GM21576 (cell line): Measurements from ENCODE around the gene CXCR1.
"Not testable (repeated sequence)": the region's sequence is repeated elsewhere in the genome, so short reads cannot be mapped to it uniquely, and the experiment has no call there.

Experiments used
- ATAC-seq: cut with Tn5 transposase; IDR thresholded peaks from one replicate; pipeline ENCODE4 v1.9.1; 2021; ENCODE audit warnings: mild to moderate bottlenecking, moderate library complexity; ENCODE audit not compliant: unreplicated experiment

Gene CXCR1

DNA sequence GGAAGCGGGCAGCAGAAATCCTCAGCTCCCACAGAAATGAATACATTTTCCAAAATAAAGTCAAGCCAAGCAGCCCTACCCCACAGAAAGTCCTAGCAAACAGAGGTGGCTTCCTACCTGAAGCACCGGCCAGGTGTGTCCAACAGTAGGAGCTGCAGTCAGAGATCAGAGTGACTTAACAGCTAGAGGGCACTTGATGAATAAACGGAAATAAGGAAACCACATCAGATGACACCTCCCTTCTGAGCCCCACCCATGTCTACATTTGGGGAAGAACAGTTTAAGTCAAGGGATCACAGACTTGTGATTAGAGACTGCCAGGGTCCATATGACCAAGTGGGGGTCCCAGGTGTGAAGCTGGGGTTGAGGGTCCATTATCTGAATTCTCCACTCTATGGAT lies at the start of gene CXCR1:
Gene CXCR1 (minus strand): TSS at position 172 of the 400 bp plus-strand sequence. CDS start 1,751 bp downstream, outside the sequence.
- no peak for ATAC-seq

DNA sequence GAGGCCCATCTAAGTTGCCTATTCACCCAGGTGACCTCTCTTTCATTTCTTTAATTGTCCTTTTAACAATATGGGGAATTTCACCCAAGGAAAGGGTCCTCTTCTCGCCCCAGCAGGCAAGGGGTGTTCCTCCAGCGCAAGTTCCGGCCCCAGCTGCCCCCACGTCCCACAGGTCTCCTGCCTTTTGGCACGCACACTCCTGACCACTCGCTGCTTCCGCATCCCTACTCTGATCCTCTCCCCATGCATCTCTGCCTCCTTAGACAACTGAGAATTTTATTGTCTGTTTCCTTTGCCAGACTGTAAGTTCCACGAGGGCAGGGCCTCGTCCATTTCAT lies 49.5 kb upstream of the CXCR1 start:
- no peak for ATAC-seq

DNA sequence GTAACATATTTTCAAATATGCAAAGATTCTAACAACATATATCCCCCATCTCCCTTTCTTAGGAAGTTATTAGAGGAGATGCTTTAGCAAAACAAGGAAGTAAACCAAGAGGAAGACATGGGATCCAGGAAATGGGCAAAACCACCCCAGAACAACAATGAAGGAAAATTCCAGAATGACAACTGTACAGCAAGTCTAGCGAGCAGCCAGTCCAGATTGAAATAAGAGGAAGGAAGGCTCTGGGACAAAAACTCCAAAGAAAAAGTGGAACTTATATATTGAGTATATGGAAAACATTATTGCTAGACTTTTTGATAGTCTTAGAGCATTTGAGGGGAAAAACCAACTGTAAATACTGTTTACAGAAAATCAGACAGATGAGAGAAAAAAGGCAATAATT lies 47.4 kb upstream of the CXCR1 start:
- ATAC-seq = no peak

DNA sequence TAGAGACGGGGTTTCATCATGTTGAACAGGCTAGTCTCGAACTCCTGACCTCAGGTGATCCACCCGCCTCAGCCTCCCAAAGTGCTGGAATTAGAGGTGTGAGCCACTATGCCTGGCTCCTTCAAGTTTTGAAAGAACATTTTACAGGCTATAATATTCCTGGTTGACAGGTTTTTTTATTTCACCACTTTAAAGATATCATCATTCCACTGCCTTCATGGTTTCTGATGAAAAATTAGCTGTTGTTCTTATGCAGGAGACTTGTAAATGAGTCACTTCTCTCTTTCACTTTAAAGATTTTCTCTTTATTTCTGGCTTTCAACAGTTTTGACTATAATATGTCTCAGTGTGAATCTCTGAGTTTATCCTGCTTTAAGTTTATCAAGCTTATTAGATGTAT lies 42.3 kb upstream of the CXCR1 start:
- ATAC-seq = no peak

DNA sequence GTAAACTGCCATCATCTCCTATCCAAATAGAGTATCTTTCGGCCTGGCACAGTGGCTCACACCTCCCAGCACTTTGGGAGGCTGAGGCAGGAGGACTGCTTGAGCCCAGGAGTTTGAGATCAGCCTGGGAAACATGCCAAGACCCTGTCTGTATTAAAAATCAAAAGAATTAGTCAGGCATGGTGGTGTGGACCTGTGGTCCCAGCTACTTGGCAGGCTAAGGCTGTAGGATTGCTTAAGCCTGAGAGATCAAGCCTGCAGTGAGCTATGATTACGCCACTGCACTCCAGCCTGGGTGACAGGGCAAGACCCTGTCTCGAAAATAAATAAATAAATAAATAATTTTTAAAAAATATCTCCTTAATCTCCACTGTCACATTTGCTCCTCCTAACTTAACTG lies 35.5 kb upstream of the CXCR1 start:
- ATAC-seq = no peak

DNA sequence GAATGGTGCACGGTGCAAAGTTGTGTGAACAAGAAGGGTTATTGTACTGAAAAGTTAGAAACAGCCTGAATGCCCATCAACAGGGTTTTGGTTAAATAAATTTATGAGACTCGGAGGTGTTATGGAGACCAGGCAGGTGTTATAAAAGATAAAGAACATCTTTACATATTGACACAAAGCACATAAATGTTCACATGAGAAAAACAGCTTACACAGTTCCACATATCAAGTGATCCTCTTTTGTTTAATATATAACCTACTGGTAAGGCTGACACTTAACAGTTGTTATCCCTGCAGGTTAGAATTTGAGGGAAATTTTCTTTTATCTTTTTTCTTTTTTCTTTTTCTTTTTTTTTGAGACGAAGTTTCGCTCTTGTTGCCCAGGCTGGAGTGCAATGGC lies 30.2 kb upstream of the CXCR1 start:
- no peak for ATAC-seq

DNA sequence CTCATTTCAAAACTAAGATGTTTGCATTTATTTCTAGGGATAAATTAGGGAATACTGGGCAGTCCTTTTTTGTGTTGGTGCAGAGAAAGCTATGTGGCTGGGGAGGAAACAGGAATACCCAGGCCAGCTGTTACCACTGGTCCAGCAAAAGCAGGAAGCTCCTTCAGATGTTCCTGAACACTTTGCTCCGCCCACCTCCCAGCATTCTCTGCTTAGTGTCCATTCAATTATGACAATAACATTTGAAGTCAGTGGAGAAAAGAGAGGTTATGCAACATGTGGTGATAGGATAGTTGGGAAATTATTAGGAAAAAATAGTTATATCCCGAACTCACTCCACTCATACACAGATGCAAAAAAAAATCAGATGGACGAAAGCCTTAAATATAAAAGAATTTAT lies 28.1 kb upstream of the CXCR1 start:
- no peak for ATAC-seq

DNA sequence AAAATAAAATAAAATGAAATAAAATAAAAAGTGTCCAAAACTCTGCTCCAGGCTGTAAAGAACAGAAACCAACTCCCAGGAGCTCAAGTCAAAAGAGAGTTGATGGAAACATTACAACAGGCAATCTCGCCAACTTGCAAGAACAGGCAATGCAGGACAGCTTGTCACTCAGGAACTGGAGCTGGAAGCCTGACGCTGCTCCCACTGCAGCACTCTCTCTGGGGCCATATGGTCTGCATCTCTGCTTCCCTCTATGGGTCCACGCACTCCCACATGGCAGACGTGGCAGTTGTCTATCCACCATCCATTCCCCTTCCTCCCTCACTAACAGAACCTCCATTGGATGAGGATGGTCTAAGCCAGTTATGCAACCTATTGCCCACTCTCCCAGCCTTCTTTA lies 26.9 kb upstream of the CXCR1 start:
- no peak for ATAC-seq

DNA sequence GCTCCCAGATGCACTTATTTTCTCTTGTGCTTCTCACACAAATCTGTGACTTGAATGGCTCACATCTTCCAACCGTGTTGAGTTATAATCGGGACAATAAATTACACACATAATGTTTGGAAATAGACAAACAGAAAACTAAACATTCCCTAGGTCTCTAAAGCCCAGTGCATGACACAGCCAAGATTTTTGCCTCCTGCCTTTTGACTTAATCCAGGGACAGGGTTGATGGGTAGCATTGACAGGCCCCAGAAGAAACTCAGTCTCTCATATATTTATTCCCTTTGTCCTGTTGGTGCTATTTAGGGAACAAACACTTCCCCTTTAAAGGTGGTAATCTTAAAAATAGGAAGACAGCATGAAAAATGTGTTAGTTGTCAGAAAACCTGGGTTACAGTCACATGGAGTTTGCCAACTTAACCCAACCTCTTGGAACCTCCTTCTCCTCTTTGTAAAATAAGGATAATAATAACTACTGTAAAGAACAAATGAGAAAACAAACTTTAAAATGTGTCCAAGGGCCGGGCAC lies 26.2 kb upstream of the CXCR1 start:
- no peak for ATAC-seq

DNA sequence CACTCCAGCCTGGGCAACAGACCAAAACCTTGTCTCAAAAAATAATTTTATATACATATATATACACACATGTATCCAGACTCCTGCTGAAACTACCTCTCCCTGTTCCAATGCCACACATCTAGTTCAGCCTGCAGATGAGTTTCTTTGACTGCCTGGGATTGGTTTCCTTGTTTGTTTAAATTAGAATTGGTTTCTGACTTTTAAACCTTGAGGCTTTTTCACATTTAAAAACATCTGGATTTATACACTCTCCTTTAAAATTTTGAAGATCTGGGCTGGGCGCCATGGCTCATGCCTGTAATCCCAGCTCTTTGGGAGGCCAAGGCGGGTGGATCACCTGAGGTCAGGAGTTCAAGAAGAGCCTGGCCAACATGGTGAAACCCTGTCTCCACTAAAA lies 21.8 kb upstream of the CXCR1 start:
- no peak for ATAC-seq

DNA sequence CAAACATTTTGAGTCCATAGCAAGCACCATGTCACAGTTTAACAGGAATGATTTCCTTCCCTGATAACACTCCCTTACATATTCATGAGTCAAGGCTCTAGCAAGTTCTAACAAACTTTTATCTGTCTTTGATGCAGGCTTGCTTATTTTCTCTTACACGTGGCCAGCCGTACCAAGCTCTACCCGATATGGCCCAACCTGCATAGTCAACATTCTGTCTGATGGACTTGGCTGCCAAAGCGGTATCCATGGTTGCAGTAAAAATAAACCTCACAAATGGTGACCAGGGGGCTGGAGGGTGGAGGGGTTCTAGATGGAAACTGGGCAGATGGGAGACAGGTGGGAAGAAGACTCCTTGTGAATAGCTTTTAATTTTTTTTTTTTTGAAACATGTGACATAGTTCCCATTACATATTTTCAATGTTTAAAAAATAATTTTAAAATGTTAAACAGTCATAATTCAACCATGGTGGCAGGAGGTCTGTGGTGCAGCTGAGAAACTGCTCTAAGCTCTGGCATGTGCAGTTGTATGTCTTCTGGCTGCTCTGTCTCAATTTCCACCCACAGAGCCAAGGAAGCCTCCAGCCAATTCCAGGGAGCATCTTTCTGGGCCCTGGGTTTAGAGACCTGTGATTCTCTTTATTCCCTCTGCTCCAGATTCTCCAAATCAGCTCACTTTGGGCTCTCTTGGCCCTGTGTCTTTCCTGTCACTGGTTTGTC lies 20.7 kb upstream of the CXCR1 start:
- no peak for ATAC-seq

DNA sequence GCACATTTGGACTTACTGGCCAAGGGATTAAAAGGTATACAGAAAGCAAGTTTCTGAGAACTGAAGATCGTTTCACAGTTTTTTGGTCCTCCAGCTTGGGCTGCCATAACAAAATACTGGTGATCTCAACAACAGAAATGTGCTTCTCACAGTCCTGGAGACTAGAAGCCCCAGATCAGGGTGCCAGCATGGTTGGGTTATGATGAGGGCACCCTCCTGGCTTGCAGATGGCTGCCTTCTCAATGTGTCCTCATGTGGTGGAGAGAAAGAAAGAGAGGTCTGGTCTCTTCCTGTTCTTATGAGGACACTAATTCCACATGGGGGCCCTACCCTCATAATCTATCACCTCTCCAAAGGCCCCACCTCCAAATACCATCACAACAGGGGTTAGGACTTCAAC lies 20.1 kb upstream of the CXCR1 start:
- ATAC-seq = no peak

DNA sequence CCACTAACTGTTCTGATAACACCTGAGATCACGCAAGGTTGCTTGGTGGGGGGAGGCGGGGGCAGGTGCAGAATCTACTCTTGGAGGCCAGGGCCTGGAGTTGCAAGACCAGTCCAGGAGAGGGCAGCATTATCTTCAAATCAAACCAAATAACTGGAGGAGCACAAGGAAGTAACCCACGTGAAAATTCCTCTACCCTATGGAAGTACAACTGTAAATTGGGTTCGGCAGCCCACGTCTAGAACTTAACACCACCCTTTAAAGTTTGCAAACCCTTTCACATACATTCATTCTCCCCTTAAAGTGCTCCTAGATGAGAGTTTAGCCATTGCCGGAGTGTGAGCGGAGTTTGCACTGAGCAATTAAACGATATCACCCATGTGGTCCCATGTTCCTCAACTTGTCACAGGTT lies 19.6 kb upstream of the CXCR1 start:
- no peak for ATAC-seq

DNA sequence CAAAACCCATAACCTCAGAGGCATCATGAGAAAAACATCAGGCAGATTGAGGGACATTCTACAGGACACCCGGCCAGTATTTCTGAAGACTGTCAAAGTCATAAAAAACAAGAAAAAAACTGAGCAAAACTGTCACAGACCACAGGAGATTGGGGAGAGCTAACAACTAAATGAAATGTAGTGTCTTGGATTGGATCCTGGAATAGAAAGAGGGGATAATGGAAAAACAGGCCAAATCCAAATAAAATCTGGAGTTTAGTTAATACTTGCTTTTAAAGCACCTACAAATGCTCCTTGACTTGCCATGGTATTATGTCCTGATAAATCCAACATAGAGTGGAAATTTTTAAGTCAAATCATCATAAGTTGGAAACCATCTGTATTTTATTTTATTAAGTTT lies 17.6 kb upstream of the CXCR1 start:
- no peak for ATAC-seq

DNA sequence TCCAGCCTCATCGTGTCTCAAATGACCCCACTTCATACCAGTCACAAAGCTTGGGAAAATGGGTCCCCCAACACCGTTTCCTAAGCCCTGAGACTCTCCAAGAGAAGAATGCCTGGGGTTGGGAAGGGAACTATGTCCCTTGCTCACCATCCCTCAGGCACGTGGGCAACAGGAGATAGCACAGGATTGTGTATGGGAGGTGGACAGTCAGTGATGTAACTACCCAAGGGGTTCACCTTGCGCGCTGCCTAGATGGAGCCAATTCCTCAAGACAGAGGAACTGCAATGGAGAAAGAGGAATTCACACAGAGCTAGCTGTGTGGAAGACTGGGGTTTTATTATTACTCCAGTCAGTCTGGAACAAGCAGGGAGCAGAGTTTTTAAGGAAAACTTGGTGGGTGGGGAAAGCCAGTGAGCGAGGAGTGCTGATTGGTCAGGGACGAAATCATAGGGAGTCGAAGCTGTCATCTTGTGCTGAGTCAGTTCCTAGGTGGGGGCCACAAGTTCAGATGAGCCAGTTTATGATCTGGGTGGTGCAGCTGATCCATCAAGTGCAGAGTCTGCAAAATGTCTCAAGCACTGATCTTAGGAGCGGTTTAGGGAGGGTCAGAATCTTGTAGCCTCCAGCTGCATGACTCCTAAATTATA lies 13.8 kb upstream of the CXCR1 start:
- ATAC-seq = no peak

DNA sequence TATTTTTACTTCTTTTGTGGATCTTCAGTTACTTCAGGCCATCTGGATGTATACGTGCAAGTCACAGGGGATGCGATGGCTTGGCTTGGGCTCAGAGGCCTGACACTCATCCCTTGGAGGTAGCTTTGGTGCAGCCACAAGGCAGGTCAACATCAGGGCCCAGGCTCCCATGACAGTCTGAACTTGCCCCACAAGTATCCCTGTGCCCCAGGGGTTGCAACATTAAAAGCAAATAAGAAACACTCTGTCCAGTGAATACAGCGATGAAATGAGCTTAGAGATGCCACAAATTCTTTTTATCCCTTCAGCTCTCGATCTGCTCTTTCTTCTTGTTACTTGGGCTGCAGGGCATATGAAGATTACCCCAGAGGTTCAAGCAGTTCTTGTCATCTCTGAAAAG lies 13.0 kb upstream of the CXCR1 start:
- ATAC-seq = no peak

DNA sequence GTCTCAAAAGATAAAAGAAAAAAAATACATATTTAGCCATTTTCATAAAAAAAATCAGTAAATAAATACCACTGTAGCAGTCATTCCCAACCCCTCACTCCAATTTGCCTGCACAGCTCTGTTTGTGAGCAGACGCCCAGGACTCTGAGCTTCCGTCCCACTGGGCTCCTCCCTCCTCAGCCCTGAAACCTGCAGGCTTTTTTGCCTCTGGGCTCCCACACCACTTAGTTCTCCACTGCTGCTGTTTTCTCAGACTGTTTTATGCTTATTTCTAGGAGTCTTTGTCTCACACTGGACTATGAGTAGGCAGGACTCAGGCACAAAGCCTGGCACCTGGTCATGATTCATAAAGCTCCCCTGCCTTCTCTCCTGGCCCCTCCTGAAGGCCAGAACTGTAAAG lies 6.1 kb upstream of the CXCR1 start:
- no peak for ATAC-seq

DNA sequence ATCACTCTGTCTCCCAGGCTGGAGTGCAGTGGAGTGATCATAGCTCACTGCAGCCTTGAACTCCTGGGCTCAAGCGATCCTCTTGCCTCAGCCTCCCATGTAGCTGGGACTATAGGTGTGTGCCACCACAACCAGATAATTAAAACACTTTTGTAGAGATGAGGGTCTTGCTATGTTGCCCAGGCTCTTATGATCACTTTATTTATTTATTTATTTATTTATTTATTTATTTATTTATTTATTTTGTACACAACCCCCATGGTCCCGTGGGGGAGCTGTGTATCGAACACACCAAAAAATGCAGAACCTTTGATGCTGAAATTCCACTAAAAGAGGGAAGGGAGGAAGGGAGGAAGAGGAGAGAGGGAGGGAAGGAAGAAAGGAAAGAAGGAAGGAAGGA lies 5.0 kb upstream of the CXCR1 start:
- ATAC-seq = not testable (repeated sequence)

DNA sequence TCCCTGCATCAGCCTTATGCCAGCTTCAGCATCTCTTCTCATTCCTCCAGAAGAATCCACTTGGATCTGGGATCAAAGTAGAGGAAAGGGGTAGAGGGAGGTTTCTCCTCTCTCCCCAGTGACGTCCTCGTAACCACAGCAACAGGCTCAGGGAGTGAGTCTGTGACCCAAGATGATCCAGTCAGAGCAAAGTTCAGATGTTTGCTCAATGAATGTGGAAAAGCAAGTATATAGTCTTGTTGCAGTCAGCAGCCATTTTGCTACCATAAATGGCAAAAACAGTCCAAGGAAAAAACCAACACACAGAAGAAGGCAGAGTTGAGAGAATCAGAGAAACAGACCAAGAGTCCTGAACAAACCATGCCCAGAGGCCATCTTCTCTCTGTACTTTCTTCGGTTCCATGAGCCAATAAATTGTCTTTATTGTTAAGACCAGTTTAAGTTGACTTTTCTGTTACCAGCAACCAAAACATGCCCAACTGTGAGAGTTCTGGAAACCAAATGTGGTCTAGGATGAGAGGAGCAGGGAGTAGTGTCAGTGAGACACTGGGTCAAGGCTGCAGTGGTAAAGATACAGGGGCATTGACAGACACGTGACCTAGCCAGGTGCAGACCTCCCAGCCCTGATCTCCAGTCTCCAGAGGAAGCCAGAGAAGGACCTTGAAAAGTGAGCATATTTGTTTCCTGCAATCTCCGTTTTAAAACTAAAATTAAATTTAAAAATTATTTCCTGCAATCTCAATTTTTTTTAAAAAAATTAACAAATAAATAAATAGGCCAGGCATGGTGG lies 3.2 kb upstream of the CXCR1 start:
- no peak for ATAC-seq

DNA sequence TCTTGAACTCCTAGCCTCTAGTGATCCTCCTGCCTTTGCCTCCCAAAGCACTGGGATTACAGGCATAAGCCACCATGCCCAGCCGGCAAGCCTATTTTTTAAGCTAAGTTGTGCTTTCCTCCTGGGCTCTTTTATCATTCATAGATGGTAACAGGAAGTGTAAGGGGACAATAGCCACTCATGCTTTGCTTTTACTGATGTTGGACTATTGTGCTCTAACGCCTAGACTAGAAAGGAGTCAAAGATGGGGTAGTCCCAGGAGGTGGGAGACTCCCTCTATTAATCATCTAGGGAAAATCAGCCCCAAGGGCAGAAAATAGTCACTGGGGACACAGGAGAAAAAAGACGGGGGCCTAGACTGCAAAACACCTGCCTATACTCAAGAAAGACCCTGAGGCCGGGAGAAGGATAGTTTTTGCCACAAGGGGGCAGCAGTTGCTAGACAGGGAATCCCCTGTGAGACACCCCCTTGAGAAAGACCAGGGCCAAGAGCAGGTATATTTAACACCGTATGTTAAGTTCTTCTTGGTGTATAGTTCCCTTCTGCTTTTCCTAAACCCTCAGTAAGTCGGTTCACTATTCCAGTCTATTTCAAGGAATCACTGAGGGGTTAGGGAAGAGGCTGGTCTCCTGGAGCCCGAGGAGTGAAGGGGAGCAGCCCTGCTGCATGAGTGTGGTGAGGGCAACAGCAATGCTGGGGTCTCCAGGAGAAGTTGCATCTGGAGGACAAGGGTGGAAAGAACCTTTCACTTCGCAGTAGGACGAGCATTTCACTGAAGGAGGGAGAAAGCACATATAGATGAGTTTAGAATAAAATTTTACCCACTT lies 2.1 kb upstream of the CXCR1 start:
- ATAC-seq = no peak

DNA sequence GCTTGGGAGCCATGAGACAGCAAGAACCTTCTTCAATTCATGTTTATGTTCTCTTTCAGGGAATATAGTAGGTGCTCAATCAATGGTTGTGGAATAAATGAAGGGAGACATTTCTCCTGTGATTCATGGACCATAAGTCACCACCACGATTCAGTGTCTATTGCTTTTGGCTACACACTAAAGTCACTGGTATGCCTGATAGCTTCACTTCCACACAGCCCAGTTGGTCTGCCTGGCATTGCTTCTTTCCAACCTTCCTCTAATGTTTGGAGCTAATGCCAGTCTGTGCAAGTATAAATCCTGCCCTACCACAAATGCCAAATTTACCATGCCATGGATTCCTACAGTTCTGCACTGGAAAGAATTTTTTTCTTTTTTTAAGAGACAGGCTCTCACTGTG lies 1.3 kb upstream of the CXCR1 start:
- ATAC-seq = no peak
